Loucy (cell line): ENCODE data around the gene KRTAP19-6.

Source experiments
- CTCF ChIP-seq: fragments of 200-600 bp; sonication (generic); conservative IDR thresholded peaks from 2 replicates; pipeline ENCODE4 v1.5.1; 2014; ENCODE audit warnings: mild to moderate bottlenecking, antibody characterized with exemption, low read length
- EZH2phosphoT487 ChIP-seq: fragments of 200-600 bp; IDR thresholded peaks from 2 replicates; pipeline ENCODE4 v1.6.1; 2018; ENCODE audit warnings: antibody characterized with exemption, mild to moderate bottlenecking, moderate library complexity, borderline replicate concordance

DNA sequence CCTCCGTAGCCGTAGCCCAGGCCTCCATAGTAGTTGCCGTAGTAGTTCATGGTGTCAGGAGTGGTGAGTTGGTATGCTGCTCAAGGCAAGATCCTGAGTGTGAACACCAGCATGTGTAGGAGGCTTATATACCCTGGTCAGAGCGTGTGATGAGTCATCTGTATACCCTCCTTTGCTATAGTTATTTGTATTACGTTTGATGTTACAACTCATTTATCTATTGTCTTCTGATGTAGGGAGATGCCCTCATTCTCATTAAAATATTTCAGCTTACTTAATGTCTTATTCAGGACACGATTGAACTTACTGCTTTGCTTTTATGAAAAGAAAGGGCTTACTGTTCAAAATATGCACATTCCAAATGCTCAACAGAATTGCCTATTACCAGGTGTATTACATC, 39.6 kb downstream of the KRTAP19-6 start, which contains the start of gene KRTAP19-5:
- TF ChIP-seq CTCF (no peak), EZH2phosphoT487 (no peak)
